Measurements from ENCODE around the gene PLEKHG4B. TPM values are rescaled to one million over a fixed set of nuclear protein-coding genes. Genes with fewer than 3 reads are reported as not detected.

Gene PLEKHG4B
- total RNA-seq, 1 experiment from 2014 or later = 51.4 TPM

GRCh38 chr5:199197-199949, 107.4 kb downstream of the PLEKHG4B start (continued):
- TF ChIP-seq ATF2 (CRISPR knock-in tag; IDR thresholded peaks at IDR 0.05; ENCODE audit: borderline replicate concordance, low read depth) = no peak
- no peak for TF ChIP-seq ETV6 (CRISPR knock-in tag; IDR thresholded peaks at IDR 0.05)
- no peak for TF ChIP-seq KAT7 (CRISPR knock-in tag; IDR thresholded peaks at IDR 0.05; ENCODE audit: borderline replicate concordance)
- no peak for TF ChIP-seq ZMAT4 (CRISPR knock-in tag; IDR thresholded peaks at IDR 0.05)
- TF ChIP-seq E2F4 (CRISPR knock-in tag; IDR thresholded peaks at IDR 0.05; ENCODE audit: borderline replicate concordance, low read depth) = no peak
- no peak for TF ChIP-seq CTCF (IDR thresholded peaks at IDR 0.05)
- no peak for TF ChIP-seq OVOL2 (CRISPR knock-in tag; IDR thresholded peaks at IDR 0.05; ENCODE audit: borderline replicate concordance)
- no peak for TF ChIP-seq E2F5 (CRISPR knock-in tag; IDR thresholded peaks at IDR 0.05)
- no peak for TF ChIP-seq E2F1 (CRISPR knock-in tag; IDR thresholded peaks at IDR 0.05)
- TF ChIP-seq HMGA2 (CRISPR knock-in tag; IDR thresholded peaks at IDR 0.05) = no peak

GRCh38 chr5:199950-200645, 108.1 kb downstream of the PLEKHG4B start:
- ChIA-PET CTCF (interaction anchor here (0.8 to 1.6 kb wide), 3 partner anchors 9 to 247 kb away, joined by 3 to 9 read pairs (median 3); partner anchors contain the start of gene LRRC14B), POLR2A (no interaction called here)
- TF ChIP-seq ZNF416 (CRISPR knock-in tag; IDR thresholded peaks at IDR 0.05) (no peak), ZNF121 (CRISPR knock-in tag; IDR thresholded peaks at IDR 0.05) (no peak), ZNF532 (CRISPR knock-in tag; IDR thresholded peaks at IDR 0.05; ENCODE audit: borderline replicate concordance) (no peak), RORB (CRISPR knock-in tag; IDR thresholded peaks at IDR 0.05) (no peak), CREB1 (CRISPR knock-in tag; IDR thresholded peaks at IDR 0.05) (no peak)
- no peak overlapping the region for H3K4me3 Mint-ChIP-seq
- DNase-seq (ENCODE audit: low spot score) (no peak), ATAC-seq (peak; percentile 31; the same call in 1 of the 2 replicates)
- no peaks in the 10 kb centered on the region for H3K27me3 Mint-ChIP-seq (ENCODE audit: low read depth)
- H3K9me3 Mint-ChIP-seq = no peaks in the 10 kb centered on the region
- peaks cover 17% of the 10 kb centered on the region for H3K36me3 Mint-ChIP-seq
- H3K4me1 Mint-ChIP-seq = peaks cover 11% of the 10 kb centered on the region
- H3K27ac Mint-ChIP-seq = no peak overlapping the region

Data from WTC11 (cell line).